Stimulated activated CD4-positive, alpha-beta T cell treated with anti-CD3 and anti-CD28 coated beads, Interleukin-4, amount 100 ng/mL, for 4 hours (primary cell): Measurements from ENCODE around the gene MBTPS1.

ENCODE experiments used
- DNase-seq, 2 experiments: peaks; one replicate each; pipeline ENCODE4 v3.0.0-alpha.2; 2020

Gene MBTPS1

GRCh38 chr16:84116720-84117493 is at the start of gene MBTPS1:
TSS of gene MBTPS1 (minus strand) at chr16:84116942. CDS start at chr16:84101783, 15,159 bp downstream.
- DNase-seq = peak; percentile 97 to 99

GRCh38 chr16:84165746-84166145 is 49.0 kb upstream of the MBTPS1 start:
- no peak for DNase-seq

GRCh38 chr16:84161801-84162200 is 45.1 kb upstream of the MBTPS1 start:
- DNase-seq = no peak

GRCh38 chr16:84161037-84161436 is 44.3 kb upstream of the MBTPS1 start:
- no peak for DNase-seq

GRCh38 chr16:84159800-84160199 is 43.1 kb upstream of the MBTPS1 start:
- DNase-seq = no peak

GRCh38 chr16:84159007-84159406 is 42.3 kb upstream of the MBTPS1 start:
- no peak for DNase-seq

- DNase-seq = no peak
Measured at GRCh38 chr16:84156342-84156784, 39.6 kb upstream of the MBTPS1 start.

- no peak for DNase-seq
Measured at GRCh38 chr16:84155771-84156170, 39.0 kb upstream of the MBTPS1 start.

- no peak for DNase-seq
Measured at GRCh38 chr16:84155226-84155625, 38.5 kb upstream of the MBTPS1 start.

GRCh38 chr16:84153660-84154214 is 37.0 kb upstream of the MBTPS1 start:
- DNase-seq = no peak

- DNase-seq = no peak
Measured at GRCh38 chr16:84150926-84151325, 34.2 kb upstream of the MBTPS1 start.

GRCh38 chr16:84144859-84145639 is 28.3 kb upstream of the MBTPS1 start, which contains the start of the genes DNAAF1 and HSDL1:
TSS of gene DNAAF1 (plus strand) at chr16:84145308. CDS start at chr16:84145441, 133 bp downstream.
TSS of gene HSDL1 (minus strand) at chr16:84145177. CDS start at chr16:84131321, 13,856 bp downstream.
- peak; percentile 89 to 96 for DNase-seq

- peak; percentile 20 to 22 for DNase-seq
Measured at GRCh38 chr16:84144209-84144858, 27.6 kb upstream of the MBTPS1 start.

- DNase-seq = no peak
Measured at GRCh38 chr16:84143784-84144199, 27.1 kb upstream of the MBTPS1 start.

GRCh38 chr16:84143081-84143480 is 26.3 kb upstream of the MBTPS1 start:
- DNase-seq = no peak

- DNase-seq = no peak
Measured at GRCh38 chr16:84141143-84141670, 24.5 kb upstream of the MBTPS1 start.

- DNase-seq = no peak
Measured at GRCh38 chr16:84139628-84140258, 23.0 kb upstream of the MBTPS1 start.

GRCh38 chr16:84138824-84139627 is 22.3 kb upstream of the MBTPS1 start:
- no peak for DNase-seq

- no peak for DNase-seq
Measured at GRCh38 chr16:84138500-84138823, 21.7 kb upstream of the MBTPS1 start.

- no peak for DNase-seq
Measured at GRCh38 chr16:84137769-84138357, 21.1 kb upstream of the MBTPS1 start.

GRCh38 chr16:84137287-84137686 is 20.5 kb upstream of the MBTPS1 start:
- DNase-seq = no peak
